ENCODE results near the gene KRTAP5-5. TPM values are rescaled to one million over a fixed set of nuclear protein-coding genes. Genes with fewer than 3 reads are reported as not detected.
"Not testable (repeated sequence)": the region's sequence is repeated elsewhere in the genome, so short reads cannot be mapped to it uniquely, and the experiment has no call there.

Gene KRTAP5-5
- total RNA-seq, 2 experiments from 2014 or later: not detected

- ATAC-seq: peak; percentile 84
- CTCF ChIA-PET: interaction anchor here (0.6 to 3.1 kb wide), 58 partner anchors 14 to 533 kb away, joined by 3 to 67 read pairs (median 4); partner anchors contain the start of genes LSP1 and SYT8
- no peaks in the 10 kb centered on the region for H3K4me1 Mint-ChIP-seq (ENCODE audit: low read depth)
- no peak overlapping the region for H3K27ac Mint-ChIP-seq
- H3K36me3 Mint-ChIP-seq (ENCODE audit: low read depth): no peaks in the 10 kb centered on the region
- no peaks in the 10 kb centered on the region for H3K9me3 Mint-ChIP-seq (ENCODE audit: insufficient read depth)
- peaks cover 13% of the 10 kb centered on the region for H3K27me3 Mint-ChIP-seq (ENCODE audit: low read depth)
- no peak overlapping the region for H3K4me3 Mint-ChIP-seq
- peak; percentile 81 for DNase-seq
- POLR2A ChIA-PET: no interaction called here
Measured at GRCh38 chr11:1652771-1653540, 23.4 kb downstream of the KRTAP5-5 start.

- ATAC-seq: no peak
- DNase-seq: no peak
- no peak overlapping the region for H3K4me3 Mint-ChIP-seq
- ChIA-PET CTCF (interaction anchor here (0.6 to 3.1 kb wide), 27 partner anchors 14 to 500 kb away, joined by 3 to 67 read pairs (median 6); partner anchors contain the start of genes LSP1 and SYT8), POLR2A (no interaction called here)
- peaks cover 15% of the 10 kb centered on the region for H3K27me3 Mint-ChIP-seq (ENCODE audit: low read depth)
- H3K36me3 Mint-ChIP-seq (ENCODE audit: low read depth): no peaks in the 10 kb centered on the region
- H3K9me3 Mint-ChIP-seq (ENCODE audit: insufficient read depth): no peaks in the 10 kb centered on the region
- H3K4me1 Mint-ChIP-seq (ENCODE audit: low read depth): no peaks in the 10 kb centered on the region
- H3K27ac Mint-ChIP-seq: no peak overlapping the region
Measured at GRCh38 chr11:1653541-1654387, 24.2 kb downstream of the KRTAP5-5 start.

DNA sequence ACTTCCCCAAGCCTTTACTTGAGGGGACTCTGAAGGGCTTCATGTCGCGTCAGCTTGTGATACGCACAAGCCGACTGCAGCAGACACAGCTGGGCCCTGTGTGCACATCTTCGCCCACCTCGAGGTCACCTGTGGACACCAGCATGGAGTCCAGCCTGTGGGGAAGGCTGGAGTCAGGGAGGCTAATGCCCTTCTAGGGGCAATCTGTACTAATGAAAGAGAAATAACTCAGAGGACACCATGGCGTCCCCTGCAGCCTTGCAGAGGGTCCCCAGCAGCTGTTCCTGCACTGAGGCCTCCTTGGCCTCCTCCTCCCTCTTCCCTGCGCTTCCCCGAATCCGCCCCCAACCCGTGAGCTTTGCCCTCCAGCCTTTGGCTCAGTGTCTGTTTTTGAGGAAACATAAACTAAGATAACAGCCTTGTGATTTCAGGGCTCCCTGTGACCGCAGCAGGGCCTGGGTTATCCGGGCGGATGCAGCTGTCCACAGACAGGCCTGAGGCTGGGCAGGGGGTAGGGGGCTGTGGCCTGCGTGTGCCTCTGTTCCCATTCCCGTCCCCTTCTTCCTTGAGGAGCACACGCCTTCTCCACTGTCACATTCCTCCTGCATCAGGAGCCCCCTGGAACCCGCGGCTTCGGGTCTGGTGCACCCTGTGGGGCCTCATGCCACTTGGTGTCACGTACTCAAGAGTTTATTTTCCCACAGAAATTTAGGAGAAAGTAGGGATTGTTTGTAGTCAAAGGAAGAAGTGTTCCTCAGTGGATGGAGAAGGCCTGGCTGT, 25.0 kb downstream of the KRTAP5-5 start:
- Mint-ChIP-seq H3K4me3 (no peak overlapping the region), H3K36me3 (ENCODE audit: low read depth) (no peaks in the 10 kb centered on the region), H3K27me3 (ENCODE audit: low read depth) (peaks cover 15% of the 10 kb centered on the region), H3K27ac (no peak overlapping the region), H3K9me3 (ENCODE audit: insufficient read depth) (no peaks in the 10 kb centered on the region), H3K4me1 (ENCODE audit: low read depth) (peaks cover 6% of the 10 kb centered on the region)
- ChIA-PET POLR2A (interaction anchor here (0.5 kb wide), 1 partner anchor 36 kb away, joined by 7 read pairs; no protein-coding TSS in a partner anchor), CTCF (interaction anchor here (1.0 to 3.1 kb wide), 7 partner anchors 16 to 497 kb away, joined by 5 to 67 read pairs (median 12); partner anchors contain the start of gene SYT8)
- ATAC-seq (no peak), DNase-seq (no peak)

GRCh38 chr11:1655168-1656060, 25.8 kb downstream of the KRTAP5-5 start:
- ChIA-PET POLR2A (interaction anchor here (0.5 kb wide), 1 partner anchor 35 kb away, joined by 7 read pairs; no protein-coding TSS in a partner anchor), CTCF (interaction anchor here (2.9 to 3.0 kb wide), 2 partner anchors 16 to 39 kb away, joined by 40 to 49 read pairs; no protein-coding TSS in a partner anchor)
- DNase-seq: no peak
- Mint-ChIP-seq H3K4me1 (ENCODE audit: low read depth) (peaks cover 6% of the 10 kb centered on the region), H3K36me3 (ENCODE audit: low read depth) (no peaks in the 10 kb centered on the region), H3K27me3 (ENCODE audit: low read depth) (peaks cover 22% of the 10 kb centered on the region), H3K4me3 (no peak overlapping the region), H3K27ac (no peak overlapping the region), H3K9me3 (ENCODE audit: insufficient read depth) (no peaks in the 10 kb centered on the region)
- no peak for ATAC-seq

GRCh38 chr11:1656061-1656441, 26.5 kb downstream of the KRTAP5-5 start:
- Mint-ChIP-seq H3K4me1 (ENCODE audit: low read depth) (peaks cover 6% of the 10 kb centered on the region), H3K27ac (no peak overlapping the region), H3K9me3 (ENCODE audit: insufficient read depth) (no peaks in the 10 kb centered on the region), H3K27me3 (ENCODE audit: low read depth) (peaks cover 23% of the 10 kb centered on the region), H3K36me3 (ENCODE audit: low read depth) (no peaks in the 10 kb centered on the region), H3K4me3 (no peak overlapping the region)
- no peak for DNase-seq
- CTCF ChIA-PET: no interaction called here
- no peak for ATAC-seq
- POLR2A ChIA-PET: no interaction called here

DNA sequence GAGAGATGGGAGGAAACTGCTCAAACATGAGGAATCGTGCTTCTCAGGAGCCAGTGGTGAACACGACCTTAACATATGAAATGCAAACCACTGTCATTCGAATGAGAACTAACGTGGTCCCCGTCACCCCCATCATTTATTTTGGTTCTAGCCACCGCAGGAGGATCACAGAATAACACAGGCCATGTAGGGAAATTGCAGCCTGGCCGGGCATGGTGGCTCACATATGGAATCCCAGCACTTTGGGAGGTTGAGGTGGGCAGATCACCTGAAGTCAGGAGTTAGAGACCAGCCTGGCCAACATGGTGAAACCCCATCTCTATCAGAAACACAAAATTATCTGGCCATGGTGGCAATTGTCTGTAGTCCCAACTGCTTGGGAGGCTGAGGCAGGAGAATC, 27.1 kb downstream of the KRTAP5-5 start:
- Mint-ChIP-seq H3K4me3 (no peak overlapping the region), H3K27me3 (ENCODE audit: low read depth) (peaks cover 27% of the 10 kb centered on the region), H3K4me1 (ENCODE audit: low read depth) (peaks cover 6% of the 10 kb centered on the region), H3K9me3 (ENCODE audit: insufficient read depth) (no peaks in the 10 kb centered on the region), H3K36me3 (ENCODE audit: low read depth) (no peaks in the 10 kb centered on the region), H3K27ac (no peak overlapping the region)
- ChIA-PET POLR2A (no interaction called here), CTCF (no interaction called here)
- ATAC-seq (no peak), DNase-seq (no peak)

DNA sequence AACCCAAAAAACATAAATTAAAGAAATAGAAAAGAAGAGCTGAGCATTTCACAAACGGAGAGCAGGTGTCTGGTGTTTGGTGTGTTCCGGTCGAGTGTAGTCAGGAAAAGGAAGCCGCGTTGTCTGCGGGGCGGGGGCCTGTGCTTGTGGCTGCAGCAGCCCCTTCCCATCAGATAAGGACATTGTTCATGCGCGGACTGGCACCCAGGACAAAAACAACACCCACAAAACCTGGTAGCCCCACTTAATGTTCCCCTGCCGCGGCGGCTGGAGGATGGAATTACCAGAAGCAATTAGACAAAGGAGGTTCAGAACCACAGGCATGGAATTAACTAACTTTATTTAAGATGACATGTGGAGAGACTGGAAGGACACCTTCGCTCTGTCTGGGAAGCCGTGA, 29.9 kb downstream of the KRTAP5-5 start:
- Mint-ChIP-seq H3K27ac (no peak overlapping the region), H3K36me3 (ENCODE audit: low read depth) (no peaks in the 10 kb centered on the region), H3K27me3 (ENCODE audit: low read depth) (peaks cover 26% of the 10 kb centered on the region), H3K4me1 (ENCODE audit: low read depth) (peaks cover 6% of the 10 kb centered on the region), H3K9me3 (ENCODE audit: insufficient read depth) (no peaks in the 10 kb centered on the region), H3K4me3 (no peak overlapping the region)
- DNase-seq: no peak
- ChIA-PET CTCF (interaction anchor here (0.8 kb wide), 1 partner anchor 34 kb away, joined by 4 read pairs; no protein-coding TSS in a partner anchor), POLR2A (no interaction called here)
- ATAC-seq: no peak

DNA sequence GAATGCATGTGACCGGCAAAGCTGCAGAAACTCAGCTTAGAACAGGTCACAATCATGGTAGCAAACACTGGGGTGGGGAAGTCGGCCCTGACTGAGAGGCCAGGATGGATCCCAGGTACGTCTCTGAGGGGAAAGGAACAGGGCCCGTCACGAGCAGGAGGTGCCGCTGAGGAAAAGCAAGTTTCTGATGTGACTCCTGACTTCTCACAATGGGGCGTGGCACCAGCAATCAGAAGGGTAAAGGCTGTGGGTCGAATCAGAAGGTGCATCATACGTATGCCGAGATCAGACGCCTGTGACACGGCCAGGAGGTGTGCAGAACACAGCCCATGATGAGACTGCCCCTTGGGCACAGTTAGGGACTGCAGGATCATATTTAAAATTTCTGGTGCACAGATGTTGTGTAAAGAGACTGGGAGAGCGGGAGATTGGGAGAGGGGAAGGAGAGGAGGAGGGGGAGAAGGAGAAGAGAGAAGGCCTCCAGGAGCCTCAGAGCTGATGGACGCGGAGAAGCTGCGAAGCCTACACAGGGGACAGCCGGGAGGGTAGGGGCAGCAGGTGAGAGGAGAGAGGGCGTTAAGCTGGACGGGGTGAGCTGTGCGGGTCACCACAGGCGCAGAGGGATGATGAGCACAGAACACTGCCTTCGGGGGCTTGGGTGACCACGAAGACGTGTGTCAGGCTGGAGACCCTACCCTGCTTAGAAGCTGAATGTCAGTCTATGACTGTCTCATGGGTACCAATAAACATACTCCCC, 30.7 kb downstream of the KRTAP5-5 start:
- CTCF ChIA-PET: no interaction called here
- Mint-ChIP-seq H3K4me1 (ENCODE audit: low read depth) (peaks cover 6% of the 10 kb centered on the region), H3K27ac (no peak overlapping the region), H3K9me3 (ENCODE audit: insufficient read depth) (no peaks in the 10 kb centered on the region), H3K36me3 (ENCODE audit: low read depth) (no peaks in the 10 kb centered on the region), H3K27me3 (ENCODE audit: low read depth) (peaks cover 23% of the 10 kb centered on the region), H3K4me3 (no peak overlapping the region)
- no peak for ATAC-seq
- no peak for DNase-seq
- POLR2A ChIA-PET: no interaction called here

DNA sequence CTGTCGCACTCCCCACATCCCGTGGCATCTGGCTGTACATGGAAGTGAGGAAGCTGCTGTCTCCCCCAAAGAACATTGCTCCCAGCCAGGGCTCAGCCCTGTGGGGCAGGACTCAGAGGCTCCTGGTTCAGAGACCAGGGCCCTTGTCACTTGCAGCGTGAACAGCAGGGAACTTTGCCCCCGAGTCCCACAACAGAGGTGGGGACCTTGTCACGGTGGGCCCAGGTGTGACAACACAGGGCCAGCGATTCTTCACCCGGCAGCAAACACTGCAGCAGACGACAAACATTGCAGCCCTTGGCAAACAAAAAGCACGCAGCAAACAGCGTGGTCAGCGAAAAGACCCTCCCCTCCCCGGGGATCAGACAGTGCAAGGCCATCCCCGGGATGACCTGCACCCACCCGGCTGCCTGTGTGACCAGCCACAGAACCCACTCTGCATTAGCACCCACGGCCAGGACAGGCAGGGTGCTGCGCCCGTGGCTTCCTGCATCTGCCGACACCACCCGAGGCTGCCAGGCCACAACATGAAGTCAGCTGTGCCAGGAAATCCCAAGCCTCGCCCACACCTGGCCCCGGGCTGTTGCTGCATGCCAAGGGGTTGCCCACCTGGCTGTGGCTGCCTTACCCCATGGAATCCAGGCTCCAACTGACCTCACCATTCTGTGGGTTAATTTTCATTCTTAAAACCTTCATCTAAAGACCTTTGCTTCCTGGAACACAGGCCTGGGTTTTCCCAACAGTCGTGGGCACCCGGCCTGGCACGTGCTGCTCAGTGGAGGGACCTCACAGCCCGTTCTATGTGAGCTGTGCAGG, 32.1 kb downstream of the KRTAP5-5 start:
- ATAC-seq, H3K27ac Mint-ChIP-seq: not testable (repeated sequence)

More for the DNA sequence above, 32.1 kb downstream of the KRTAP5-5 start:
- CTCF ChIA-PET; H3K9me3 Mint-ChIP-seq (ENCODE audit: insufficient read depth); H3K36me3 Mint-ChIP-seq (ENCODE audit: low read depth); H3K4me1 Mint-ChIP-seq (ENCODE audit: low read depth); POLR2A ChIA-PET; DNase-seq; H3K4me3 Mint-ChIP-seq: not testable (repeated sequence)
- H3K27me3 Mint-ChIP-seq (ENCODE audit: low read depth): peaks cover 23% of the 10 kb centered on the region

All from activated CD8-positive, alpha-beta T cell treated with anti-CD3 and anti-CD28 coated beads, Interleukin-2, amount 10 ng/mL, durations not matched to agents 7 days and 5 days (primary cell).